NOMO-1 (cell line): ENCODE results near the gene PKDCC.

Experiments used
- DNase-seq, 2 experiments: peaks; one replicate each; lab custom pipeline; 2025; ENCODE audit not compliant: unreplicated experiment in 2 of 2; lab: John Stamatoyannopoulos, UW

Gene PKDCC

GRCh38 chr2:42048299-42049220 is 739 bp downstream of the PKDCC start:
- no peak for DNase-seq

- DNase-seq, result no peak
Measured at GRCh38 chr2:42049221-42050009, 1.6 kb downstream of the PKDCC start.

GRCh38 chr2:42050010-42050702 is 2.3 kb downstream of the PKDCC start:
- DNase-seq, result no peak

- DNase-seq, result no peak
Measured at GRCh38 chr2:42050703-42051542, 3.1 kb downstream of the PKDCC start.

- no peak for DNase-seq
Measured at GRCh38 chr2:42051543-42052235, 3.9 kb downstream of the PKDCC start.

- DNase-seq, result no peak
Measured at GRCh38 chr2:42052702-42053481, 5.1 kb downstream of the PKDCC start.

GRCh38 chr2:42053482-42053790 is 5.6 kb downstream of the PKDCC start:
- DNase-seq, result no peak

- no peak for DNase-seq
Measured at GRCh38 chr2:42053791-42054701, 6.2 kb downstream of the PKDCC start.

- no peak for DNase-seq
Measured at GRCh38 chr2:42054714-42055430, 7.1 kb downstream of the PKDCC start.

GRCh38 chr2:42055573-42056514 is 8.0 kb downstream of the PKDCC start:
- no peak for DNase-seq

GRCh38 chr2:42057159-42057901 is 9.5 kb downstream of the PKDCC start:
- no peak for DNase-seq

- DNase-seq, result no peak
Measured at GRCh38 chr2:42057902-42058450, 10.2 kb downstream of the PKDCC start.

GRCh38 chr2:42059261-42059898 is 11.6 kb downstream of the PKDCC start:
- no peak for DNase-seq

- no peak for DNase-seq
Measured at GRCh38 chr2:42060028-42060427, 12.2 kb downstream of the PKDCC start.
